HG03175 (cell line): Measurements from ENCODE around the gene GRHL3.
A peak's percentile ranks its signal among the peaks of the same experiment; 100 is the strongest.

ENCODE experiments used
- ATAC-seq: cut with Tn5 transposase; IDR thresholded peaks from one replicate; pipeline ENCODE4 v1.9.1; 2021; ENCODE audit warnings: mild to moderate bottlenecking, moderate library complexity; ENCODE audit not compliant: unreplicated experiment

The GRHL3 gene

DNA sequence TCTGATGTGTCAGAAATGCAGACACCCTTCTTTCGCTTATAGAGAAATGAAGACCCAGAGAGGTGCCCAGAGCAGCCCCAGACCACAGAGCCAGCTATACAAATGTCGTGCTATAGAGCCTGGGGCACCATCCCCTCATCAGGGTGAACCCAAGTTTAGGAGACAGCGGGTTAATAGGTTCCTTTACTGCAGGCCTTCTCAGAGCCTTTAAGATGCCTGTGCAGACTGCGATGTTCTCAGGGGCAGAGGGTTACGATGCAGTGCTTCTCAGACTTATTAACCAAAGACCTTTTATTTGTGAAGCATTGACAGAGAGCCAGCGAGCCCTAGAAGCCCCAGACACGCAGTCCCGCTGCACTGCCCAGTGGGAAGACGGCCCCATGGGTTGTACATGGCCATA lies 47.5 kb downstream of the GRHL3 start:
- ATAC-seq = no peak

DNA sequence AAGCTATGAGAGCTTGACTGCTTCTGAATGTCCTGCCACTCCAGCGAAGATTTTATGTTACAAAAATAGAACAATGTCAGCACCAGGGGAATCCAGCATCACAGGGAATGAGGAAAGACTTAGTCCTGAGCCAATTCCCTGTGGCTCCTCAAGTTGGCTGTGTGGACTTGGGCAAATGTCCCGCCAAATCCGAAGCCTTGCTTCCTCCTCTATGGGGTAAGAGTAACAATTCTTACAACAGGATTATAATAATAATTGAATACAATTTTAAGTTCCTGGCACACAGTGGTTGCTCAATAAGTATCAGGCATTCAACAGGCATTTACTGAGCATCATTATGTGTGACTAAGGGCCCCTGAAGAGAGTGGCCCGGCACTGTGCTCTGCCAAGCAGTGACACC lies 50.0 kb downstream of the GRHL3 start:
- no peak for ATAC-seq

DNA sequence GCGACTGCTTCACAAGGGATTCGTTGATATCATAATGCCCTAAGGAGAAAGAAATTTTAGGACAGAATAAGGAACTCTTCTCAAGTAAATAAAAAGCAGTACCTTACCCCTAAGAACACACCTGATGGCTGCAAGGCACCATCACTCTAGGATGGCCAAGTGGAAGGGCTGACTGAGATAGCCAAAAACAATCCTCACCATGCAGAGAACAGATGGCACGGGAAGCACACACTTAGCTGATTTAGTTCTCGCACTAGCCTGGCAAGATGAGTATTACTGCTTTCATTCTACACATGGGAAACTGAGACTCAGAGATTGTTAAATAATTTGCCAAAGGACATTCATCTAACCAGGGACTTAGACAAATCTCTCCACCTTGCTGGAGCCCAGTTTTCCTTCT lies 50.6 kb downstream of the GRHL3 start:
- no peak for ATAC-seq

DNA sequence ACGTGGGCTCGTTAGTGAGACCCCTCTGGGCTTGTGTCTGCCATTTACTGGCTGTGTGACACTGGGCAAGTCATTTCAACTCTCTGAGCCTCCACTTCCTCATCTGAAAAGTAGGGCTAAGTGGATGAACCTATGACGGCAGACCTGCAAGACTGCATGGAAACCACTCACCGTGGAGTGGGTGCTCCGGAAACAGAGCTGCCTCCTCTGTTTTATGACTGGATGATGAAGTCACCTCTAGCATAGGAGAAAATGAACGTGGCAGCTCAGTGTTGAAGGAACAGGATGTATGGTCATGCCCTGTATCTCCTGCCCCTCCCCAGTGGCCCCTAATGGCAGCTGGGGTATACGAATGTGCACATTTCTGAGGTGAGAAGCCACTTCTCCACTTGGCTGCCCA lies 53.9 kb downstream of the GRHL3 start:
- ATAC-seq = peak; percentile 81

DNA sequence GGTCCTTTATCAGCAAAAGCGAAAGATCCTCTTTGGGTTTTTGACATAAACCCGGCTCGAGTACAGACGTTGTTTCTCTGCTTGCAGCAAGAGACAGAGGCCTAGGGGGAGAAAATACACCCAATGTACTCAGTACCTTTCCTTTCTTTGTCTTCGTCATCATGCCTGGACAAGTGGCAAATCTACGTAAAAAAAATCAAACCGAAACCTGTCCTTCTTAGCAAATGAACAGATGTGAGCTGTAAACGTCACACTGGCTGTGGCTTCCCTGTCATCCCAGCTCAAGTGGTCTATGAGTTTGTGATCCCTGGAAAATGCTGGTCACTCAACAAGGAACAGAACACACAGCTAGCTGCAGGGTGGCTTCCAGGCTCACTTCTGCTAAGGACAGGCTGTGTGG lies 54.6 kb downstream of the GRHL3 start:
- no peak for ATAC-seq

DNA sequence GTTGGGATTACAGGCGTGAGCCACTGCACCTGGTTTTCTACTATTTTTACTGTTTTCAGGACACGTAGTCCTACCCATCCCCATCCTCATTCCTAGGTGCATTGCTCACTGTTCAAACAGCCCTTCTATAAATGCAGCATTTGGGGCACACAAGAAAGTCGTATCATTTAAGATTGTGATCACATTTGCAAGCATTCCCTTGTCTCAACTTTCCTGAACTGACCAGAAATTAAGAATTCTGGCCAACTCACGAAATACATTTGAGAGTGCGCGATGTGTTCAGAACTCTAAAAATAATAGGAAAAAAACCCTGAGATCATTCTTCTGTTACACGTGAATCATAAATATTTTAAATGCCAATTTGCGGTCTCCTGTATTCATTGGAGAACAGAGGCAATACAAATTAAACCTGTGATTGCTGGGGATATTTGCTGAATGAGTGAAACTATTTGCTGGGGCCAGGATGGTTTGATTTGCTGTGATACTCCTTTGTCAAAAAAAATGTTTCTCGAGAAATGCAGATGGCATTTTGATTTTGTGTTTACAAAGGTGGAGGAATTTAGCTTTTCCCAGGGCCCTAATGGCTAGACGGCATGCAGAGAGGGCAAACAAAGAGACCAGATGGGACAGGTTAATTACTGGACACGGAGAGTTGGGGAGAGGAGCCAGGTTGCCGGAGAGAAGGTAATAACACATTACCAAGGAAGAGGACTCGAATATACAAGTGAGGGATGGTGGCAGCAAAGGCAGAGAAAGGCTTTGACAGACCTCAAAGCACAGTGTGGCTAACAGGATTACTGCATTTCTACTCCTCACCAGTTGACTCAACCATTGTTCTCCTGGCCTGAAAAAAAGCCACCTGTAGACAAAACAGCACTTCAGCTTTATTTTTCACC lies 56.0 kb downstream of the GRHL3 start:
- no peak for ATAC-seq

DNA sequence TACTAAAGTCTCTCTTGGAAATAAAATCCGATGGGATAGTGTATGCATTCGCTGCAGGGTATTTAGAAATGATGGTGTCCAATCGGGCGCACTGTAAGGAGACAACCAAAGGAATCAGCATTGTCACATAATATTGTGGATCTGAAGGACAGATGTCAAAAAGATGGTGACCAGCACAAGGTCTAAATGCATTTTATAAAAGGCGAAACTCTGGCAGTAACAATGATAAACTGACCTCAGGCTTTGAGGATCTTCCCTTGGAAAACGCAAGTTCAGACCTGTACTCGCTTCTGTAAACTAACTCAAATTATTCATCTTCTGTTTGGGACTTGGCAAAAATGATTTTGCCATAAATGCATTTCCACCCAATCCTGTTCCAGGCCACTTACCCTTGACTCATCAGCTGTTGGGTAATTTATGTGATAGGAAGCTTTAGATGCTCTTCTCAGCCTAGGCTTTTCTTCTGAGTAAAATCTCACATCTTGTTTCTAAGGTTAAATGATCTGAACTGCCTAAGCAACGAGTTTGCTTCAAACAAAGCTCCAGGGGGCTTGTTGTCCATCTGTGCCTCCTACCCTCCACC lies 60.7 kb downstream of the GRHL3 start:
- no peak for ATAC-seq

DNA sequence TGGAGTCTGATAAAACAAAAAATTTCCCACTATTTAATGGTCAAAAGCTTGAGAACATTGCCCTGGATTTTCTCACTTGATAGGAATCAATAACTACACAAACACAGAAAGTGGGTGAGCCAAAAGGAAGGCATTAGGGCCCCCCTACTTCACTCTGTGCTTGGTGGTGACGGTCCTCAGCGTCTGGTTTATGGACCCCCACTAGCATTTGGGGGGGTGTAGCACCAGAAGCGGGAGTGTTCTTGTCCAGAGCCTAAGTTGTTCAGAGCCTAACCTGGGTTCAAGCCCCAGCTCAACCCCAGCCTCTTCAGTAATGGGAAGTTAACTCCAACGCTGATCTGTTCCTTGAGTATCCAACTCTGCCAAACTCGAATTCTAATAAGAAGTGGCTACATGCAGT lies 61.4 kb downstream of the GRHL3 start:
- ATAC-seq = no peak

DNA sequence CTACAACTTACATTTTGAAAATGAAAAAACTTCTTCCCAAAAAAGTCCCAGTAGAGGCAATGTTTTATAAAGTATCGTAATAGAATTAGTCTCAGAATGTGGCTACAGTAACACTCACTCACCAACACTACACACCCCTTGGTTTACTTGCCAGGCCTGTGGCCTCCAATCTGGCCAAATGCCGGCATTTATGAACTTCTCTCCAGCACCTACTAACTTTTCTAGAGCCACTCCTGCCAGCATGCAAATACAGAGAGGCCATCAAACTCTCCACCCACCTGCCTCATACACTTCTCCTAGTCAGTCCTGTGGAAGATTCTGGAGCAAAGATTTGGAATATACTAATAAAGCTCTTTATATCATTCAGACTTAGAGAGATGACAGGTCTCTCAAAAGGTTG lies 62.1 kb downstream of the GRHL3 start:
- ATAC-seq = no peak

DNA sequence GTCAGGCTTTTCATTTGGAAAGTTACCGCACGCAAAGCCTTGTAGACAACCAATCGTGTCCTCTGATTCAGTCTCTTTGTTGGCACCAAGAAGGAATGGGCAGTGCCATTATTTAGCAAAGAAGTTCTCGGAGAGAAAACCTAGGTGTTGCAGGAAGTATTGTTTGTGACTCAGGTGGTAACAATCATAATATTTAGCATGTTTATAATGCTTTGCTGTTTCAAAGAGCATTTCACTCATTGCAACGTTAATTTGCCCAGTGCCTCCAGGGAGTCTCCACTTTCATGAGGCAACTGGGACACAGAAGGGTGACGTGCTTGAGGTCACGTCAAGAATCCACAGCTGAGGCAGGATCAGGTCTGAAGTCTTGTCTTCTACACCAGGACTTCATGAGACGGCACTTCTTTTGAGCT lies 63.0 kb downstream of the GRHL3 start:
- ATAC-seq = no peak

DNA sequence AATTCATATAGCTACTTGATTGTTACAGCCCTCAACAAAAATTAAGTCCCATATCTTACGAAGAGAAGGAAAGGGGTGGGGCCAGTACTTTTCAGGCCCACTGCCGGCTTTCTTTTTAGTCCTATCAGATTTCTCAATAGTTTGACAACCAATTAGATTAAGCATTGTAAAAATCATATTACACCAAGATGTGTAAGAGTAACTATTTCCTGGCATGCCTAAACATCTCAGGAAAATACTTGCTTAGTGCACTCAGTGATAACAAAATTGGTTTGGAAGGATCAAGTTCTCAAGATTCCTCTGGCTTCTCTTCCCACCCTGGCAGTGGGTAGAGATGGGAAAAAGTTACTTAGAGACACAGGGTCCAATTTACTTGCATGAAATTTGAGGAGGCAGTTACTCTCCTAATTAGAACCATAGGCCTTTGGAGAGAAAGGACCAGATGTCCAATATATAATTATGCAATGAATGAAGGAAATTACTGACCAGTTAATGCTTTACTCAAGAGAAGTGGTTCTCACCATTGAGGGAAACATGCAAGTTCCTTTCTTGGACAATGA lies 64.3 kb downstream of the GRHL3 start:
- no peak for ATAC-seq

DNA sequence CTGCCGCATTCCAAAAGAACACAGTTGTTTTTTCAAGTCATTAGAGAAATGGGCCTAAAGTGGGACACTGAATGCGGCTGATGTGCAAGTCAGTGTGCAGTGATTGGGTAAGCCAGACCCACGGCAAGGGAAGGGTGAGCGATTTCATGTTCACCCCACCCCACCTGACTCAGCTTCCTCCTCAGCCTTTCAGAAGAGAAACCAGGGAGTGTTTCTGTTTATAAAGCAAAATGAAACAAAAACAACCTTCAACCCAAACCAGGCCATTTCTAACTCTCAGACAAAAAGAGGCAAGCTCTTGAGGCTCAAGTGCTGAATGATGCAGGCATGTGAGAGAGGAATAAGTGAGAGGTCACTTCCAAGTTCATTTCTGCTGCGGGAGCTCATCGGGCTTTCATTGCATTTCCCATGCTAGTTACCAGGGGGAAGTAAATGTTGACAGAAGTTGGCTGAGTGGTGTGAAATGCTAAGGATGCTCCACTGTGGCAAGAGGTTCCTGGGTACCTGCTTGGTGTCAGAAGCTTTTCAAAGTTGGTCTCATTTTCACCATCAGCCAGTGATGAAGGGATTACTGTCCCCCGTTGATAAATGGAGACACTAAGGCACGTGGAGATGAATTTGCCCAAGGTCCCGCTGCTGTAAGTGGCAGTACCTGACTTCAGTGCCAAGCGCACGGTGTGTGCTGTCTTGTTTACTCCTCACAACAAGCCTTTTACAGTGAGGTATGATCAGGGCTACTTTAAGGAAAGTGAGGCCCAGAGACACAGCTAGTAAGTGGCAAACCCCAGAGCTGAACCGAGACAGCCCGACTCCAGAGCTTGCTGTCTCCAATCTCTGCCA lies 65.3 kb downstream of the GRHL3 start:
- peak; percentile 65 for ATAC-seq

DNA sequence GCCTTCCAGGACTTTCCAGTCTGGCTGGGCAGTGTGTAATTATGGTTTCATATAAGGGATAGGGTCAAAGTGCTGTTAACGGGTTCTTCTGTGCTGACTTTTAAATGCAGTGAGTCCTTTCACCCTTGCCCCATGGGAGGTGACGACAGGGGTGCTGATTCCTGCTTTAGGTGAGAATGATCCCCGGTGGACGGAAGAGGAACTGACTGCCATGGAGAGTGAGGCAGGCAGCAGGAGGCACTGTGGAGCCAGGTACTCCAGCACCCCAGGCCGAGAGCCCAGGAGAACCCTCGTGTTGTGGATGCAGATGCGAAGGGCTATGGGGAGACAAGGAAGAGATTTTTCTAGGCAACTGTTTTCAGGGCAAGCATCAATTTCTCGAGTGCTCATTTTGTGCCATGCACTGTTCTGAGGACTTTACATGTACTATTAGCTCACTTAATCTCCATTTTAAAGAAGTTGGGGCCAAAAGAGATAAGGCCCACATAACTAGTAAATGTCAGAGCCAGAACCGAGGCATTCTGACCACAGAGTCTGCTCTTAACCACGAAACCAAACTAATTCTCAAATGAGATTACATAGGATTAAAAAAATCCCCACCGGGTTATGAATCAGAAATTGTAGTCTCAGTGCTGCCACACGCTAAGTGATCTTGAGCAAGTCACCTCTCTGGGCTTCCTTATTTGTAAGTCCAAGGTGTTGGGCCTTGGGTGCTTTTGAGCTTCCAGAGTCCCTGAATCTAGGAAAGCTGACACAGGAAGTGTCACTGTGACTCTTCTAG lies 66.2 kb downstream of the GRHL3 start:
- no peak for ATAC-seq

DNA sequence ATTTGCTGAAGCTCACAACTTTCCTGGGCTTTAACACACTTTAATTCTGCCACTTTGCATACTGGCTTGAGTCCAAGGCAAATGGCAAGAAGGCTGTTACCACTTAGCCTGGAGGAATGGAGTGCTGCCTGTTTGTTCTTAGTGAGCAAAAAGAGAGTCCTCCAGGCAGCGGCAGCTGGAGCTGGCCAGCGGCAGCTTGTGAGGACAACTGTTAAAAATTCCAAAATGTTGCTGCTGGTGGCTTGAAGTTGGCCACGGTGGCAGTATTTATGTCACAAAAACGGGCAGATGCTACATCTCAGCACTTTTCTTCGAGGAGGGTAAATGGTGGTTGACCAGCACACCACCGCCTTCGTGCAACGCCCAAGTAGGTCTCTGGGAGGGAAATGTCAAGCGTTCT lies 67.1 kb downstream of the GRHL3 start:
- no peak for ATAC-seq

DNA sequence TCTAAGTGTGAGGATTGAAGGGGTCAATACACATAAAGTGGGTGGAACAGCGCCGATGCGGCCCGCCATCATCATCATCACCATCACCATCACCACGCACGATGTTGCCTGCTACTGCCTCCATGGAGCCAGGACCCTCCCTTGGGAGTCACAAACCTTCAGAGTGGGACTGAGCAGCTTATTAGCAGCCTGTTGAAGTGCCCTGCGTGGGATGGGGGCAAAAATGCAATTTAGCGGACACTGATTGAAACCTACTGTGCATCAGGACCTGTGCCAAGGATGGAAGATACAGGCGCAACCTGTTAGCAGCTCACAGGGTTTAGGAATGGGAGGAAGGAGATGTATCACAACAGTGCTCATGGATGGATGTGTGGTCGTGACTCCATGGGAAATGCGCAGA lies 67.8 kb downstream of the GRHL3 start:
- ATAC-seq = no peak

DNA sequence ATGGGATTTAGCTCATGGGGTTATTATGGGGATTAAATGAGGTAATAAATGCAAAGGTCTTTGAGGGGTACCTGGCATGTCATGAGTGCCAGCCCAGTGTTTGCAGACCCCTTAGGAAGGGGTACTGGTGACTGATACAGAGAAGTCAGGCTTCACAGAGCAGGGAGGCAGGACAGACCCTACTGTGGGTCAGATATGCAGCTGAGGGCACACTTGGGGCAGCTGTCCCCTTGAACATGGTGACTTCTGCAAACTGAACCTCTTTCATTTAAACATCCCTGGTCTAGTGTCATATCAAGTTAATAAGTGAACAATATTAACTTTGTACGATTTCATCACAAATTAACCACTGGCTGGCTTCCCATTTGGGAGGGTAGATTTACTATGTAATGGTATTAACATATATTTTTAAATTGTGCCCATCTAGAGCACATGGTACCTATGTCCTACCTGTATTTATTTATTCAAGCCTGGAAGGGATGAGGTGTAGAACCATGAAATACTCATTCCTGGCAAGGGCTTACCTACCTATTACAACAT lies 68.5 kb downstream of the GRHL3 start:
- no peak for ATAC-seq

DNA sequence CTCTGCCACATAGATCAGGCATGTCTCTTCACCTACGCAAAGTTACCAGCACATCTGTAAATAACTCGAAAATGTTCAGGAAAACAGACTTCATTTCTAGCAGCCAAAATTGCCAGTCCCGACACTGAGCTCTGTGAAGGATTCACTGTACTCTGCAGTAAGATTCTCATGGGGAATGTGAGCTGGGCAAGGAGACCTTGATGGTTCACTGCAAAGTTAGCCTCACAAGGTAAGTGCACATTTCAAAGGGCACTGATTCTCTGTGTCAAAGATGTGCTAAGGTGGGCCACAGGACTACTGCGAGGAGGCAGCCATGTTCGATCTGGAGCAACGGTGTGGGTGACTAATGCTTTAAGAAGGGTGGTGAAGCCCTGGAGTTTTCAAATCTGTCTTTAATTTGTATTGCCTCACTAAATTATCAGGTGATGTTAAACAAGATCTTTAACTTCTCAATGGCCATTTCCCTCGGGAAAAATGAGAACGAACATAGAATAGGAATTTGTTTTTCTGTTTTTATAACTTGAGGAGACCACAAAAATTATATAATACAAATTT lies 69.3 kb downstream of the GRHL3 start:
- no peak for ATAC-seq

DNA sequence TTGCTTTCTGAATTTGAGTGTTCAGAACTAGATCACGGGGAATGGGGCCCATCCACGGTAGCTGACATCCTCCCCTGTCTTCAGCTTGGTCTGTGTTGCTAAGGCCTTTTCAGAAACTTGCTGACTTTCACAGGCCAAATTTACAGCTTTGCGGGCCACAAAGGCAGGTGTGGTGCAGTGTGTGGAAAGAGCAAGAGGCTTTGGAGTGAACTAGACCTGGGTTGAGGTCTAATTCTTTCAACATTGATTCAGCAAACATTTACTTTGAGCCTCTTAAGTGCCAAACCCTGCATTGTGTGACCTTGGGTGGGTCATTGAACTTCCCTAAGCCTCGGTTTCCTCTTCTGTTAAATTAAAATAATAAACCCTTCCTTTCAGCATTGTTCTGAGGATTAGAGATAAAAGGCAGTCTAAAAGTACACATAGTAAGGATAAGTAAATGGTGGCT lies 70.1 kb downstream of the GRHL3 start:
- no peak for ATAC-seq

DNA sequence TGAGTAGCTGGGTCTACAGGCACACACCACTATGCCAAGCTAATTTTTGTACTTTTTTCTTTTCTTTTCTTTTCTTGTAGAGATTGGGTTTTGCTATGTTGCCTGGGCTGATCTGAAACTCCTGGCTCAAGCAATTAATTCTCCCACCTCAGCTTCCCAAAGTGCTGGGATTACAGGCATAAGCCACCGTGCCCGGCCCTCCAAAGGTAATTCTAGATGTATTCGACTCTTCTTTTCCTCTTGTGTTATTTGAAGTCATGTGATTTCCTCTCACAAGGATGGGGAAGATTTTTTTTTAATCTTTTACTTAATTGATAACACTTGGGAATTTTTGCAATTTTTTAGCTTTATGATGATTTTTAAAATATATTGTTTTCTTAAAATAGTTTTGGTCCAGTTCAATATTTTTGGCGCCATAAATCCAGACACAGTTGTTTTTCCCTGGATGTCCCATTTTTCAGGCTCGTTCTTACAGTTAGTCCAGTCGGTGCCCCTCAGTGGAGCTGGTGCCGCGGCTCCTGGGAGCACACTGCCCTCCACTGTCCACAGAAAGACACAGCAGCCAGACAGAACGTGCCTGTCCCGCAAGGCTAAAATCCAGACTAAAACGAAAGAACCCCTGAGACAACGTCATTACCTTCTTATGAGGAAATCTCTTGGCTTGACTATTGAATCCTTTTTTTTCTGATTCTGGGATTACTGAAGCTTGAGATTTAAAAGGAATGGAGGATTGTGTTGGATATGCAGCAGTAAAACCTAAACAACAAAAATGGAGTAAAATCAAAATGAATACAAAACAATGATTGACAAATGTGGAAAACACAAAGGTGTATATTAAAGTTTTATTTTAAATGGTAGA lies 72.0 kb downstream of the GRHL3 start:
- no peak for ATAC-seq
